GM23338 (cell line): ENCODE results near the gene KCTD1.

ENCODE experiments used
- CREB1 ChIP-seq: fragments of 250-450 bp; sonication (Bioruptor Pico); IDR thresholded peaks from 2 replicates; pipeline ENCODE4 v1.5.0; 2020; ENCODE audit warnings: low read depth, mild to moderate bottlenecking, moderate library complexity
- CTCF ChIP-seq, 2 experiments: fragments of 200-600 bp in 1 of 2; sonication (generic) in 1 of 2; conservative IDR thresholded peaks; 2 replicates each; pipeline versions ENCODE4 v1.5.1 to v1.6.1; 2016 to 2017; ENCODE audit warnings: antibody characterized with exemption in 2 of 2, low read depth in 2 of 2, mild to moderate bottlenecking in 2 of 2, moderate library complexity in 1 of 2
- ETS1 ChIP-seq: IDR thresholded peaks from 2 replicates; pipeline ENCODE4 v1.6.1; 2016; ENCODE audit warnings: antibody characterized with exemption
- EZH2 ChIP-seq: fragments of 200-600 bp; sonication (generic); IDR thresholded peaks from one replicate; pipeline ENCODE4 v1.8.0; 2017; ENCODE audit warnings: antibody characterized with exemption, mild to moderate bottlenecking, low read depth; ENCODE audit not compliant: unreplicated experiment

GRCh38 chr18:26536032-26536431, 12.3 kb downstream of the KCTD1 start:
- TF ChIP-seq CTCF (conservative IDR thresholded peaks at IDR 0.05; ENCODE audit: low read depth in 2 of 2) (no peak), CREB1 (CRISPR knock-in tag) (no peak), ETS1 (no peak), EZH2 (no peak)
